Fibroblast of skin of back (primary cell): Measurements from ENCODE around the gene ME3.

Experiments used
- DNase-seq: peaks from one replicate; pipeline ENCODE4 v3.0.0-alpha.2; 2013

Gene ME3

DNA sequence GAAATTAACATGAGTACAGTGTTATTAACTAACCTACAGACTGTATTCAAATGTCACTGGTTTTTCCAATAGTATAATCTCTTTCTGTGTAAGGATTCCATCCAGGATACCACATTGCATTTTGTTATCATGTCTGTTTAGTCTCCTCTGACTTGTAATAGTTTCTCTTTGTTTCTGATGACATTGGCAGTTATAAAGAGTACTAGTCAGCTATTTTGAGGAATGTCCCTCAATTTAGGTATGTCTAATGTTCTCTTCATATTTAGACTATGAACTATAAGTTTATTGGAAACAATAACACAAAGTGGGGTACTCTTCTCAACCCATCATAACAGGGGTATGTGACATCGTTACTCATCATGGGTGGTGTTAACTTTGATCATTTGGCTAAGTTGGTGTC lies 20.3 kb upstream of the ME3 start:
- peak; percentile 61 for DNase-seq

DNA sequence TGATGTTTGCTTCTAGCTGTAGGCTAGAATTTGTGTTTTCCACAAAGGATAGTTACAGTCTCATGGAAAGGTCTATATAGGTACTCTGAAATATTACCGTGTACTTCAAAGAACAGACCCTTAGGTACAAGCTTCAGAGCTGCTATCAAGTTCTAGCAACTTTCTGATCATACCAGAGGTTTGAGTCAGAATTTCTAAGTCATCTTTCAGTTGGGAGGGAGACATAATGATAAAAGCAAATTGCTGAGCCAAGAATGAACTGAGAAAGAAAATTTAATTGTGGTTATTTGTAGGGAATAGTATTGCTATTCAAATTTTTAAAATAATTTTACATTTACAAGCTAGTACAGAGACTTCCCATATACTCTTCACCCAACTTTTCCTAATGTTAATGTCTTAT lies 19.9 kb upstream of the ME3 start:
- peak; percentile 69 for DNase-seq

DNA sequence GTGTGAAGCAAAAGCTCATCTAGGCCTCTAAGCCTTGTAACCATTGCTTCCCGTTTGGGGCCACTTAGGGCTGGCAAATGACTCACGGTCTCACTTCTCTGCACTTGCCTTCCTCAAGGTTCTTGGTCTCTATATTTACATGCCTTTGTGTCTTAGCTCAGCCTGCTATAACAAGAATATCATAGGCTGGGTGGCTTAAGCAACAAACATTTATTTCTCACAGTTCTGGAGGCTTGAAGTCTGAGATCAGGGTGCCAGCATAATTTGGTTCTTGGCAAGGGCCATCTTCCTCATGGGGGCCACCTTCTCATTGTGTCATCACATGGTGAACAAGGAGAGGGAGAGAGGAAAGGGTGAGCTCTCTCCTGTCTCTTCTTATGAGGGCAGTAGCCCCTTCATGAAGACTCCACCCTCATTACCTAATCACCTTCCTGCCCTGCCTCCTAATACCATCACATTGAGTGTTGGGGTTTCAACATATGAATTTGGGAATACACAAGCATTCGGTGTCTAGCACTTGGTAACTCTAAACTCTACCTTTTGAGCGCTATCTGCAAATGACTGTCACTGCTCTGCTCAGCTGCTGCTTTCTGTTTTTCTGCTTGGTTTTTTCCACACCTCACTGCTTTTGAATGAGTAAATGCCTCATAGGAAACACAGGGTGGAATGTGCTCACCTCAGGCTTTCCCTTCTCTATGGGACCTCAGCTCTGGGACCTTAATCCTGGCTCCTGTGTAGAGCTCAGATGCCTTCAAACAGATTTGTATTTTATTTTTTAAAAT lies 16.2 kb upstream of the ME3 start:
- DNase-seq = peak; percentile 94

DNA sequence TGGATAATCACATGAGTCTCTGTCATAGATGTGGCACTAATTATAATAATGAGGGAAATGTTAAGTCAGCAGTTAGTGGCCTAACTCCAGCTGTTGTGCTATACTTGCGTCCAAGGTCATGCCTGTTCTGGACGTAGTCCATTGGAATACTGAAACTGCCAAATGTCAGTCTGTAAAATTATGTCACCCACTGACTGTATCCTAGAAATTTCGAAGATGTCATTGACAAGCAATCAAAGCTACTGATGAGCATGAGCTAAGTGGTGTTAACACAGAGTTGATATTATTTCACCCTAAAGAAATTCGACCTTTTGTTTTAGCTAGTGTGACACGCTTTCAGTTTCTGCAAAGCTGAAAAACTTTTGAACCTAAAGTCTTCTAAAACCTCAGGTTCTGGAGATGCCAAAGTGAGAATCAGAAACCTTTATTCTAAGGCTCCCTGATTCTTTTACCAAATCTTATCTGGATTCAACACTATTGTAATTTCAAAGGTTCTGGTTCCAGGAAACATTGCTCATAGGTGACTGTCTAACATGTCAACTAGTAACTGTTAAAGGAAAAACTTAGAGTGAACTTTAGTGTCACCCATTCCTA lies 14.9 kb upstream of the ME3 start:
- DNase-seq = no peak

DNA sequence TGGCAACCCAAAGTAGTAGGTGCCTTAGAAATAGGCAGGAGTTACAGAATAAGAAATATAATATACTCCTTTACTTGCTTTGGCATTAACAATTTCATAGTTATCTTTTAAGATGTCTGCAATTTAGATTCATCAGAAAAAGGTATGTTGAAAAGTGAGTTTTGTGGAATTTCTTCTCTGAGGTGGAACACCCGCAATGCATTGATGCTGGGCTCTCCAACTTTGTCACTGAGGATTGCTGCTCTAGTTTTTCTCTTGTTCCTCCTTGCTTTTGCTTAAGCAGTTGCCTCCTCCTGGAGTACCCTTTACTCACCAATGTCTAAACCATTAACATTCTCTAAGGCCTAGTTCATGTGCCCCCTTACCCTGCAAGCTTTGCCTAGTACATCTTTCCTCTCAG lies 14.1 kb upstream of the ME3 start:
- DNase-seq = no peak

DNA sequence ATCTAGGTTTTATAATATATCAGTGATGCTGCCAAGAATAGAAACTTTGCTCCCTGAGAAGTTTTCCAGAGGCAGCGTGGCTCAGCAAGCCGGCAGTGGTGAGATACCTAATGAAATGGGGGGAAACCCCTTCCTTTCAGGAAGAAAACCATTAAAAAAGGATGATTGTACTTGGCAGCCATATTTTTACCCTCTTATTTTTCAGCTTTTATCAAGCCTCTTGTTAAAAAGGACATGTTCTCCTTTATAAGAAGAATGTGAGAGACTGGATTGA lies 9.0 kb upstream of the ME3 start:
- no peak for DNase-seq

DNA sequence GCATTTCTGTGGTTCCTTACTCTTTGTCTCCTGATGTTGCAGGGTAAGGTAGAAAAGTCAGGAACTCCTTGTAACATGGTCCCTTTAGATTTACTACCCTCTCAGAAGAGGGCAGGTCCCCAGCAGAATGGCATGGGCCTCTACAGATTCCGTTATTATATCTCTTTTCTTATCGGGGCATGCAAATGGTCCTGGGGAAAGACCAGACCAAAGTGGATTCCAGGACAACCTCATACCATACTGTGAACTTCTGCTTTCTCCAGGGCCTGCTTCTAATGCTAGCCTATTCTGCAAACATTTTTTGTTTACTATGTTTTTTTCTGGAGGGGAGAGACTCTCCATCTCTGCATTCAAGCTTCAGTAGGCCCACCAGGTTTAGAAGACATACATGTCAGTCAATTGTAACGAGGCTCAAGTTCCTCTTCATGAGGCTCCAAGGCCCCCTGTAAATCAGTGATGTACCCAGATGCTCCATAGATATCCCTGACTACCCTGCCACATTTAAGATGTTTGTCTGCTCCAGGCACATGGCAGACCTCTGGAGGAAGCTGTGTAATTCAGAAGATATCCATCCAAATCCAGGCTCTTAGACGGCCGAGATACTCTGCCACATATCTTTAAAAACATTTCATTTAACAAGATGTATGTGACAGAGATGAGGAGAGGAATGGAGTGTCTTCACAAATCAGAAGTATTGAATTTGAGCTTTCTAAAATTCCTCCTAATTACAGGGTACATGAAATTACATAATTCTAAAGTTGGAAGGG lies 8.5 kb upstream of the ME3 start:
- DNase-seq = no peak

DNA sequence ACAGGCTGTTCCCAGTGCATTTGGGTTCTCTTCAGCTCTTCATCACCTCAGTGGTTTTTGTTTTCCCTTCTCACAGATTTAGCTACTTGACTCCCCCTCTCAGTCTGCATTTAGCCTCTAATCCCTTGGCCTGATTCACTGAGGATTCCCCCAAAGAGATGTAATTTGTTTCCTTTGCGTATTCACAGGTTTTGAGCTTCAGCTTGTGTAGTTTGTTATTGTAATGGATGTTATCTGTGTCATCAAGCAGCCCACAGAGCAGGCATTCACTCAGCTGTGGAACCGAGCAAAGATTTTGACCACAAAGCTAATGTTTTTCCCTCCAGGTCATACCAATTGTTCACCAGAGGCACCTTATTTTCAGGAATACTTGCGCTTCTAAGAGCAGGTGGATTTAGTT lies 6.4 kb upstream of the ME3 start:
- peak; percentile 85 for DNase-seq

DNA sequence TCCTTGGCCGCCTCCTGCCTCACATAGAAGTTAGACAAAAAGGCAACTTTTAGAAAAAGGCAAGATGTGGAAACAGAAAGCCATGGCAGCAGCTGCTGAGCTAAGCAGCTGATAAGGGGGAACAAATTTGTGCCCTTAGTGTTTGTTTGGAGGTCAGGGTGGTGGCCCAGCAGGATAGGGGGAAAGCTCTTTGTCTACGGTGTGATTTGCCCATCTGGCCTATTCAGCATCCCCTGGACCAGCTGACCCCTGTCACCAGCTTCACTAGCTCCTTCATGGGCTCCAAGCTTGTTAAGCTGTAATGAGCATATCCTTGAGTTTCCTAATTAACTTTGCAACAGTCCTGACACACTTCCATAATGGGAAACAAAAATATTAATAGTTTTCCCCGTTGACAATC lies 5.9 kb upstream of the ME3 start:
- DNase-seq = no peak

DNA sequence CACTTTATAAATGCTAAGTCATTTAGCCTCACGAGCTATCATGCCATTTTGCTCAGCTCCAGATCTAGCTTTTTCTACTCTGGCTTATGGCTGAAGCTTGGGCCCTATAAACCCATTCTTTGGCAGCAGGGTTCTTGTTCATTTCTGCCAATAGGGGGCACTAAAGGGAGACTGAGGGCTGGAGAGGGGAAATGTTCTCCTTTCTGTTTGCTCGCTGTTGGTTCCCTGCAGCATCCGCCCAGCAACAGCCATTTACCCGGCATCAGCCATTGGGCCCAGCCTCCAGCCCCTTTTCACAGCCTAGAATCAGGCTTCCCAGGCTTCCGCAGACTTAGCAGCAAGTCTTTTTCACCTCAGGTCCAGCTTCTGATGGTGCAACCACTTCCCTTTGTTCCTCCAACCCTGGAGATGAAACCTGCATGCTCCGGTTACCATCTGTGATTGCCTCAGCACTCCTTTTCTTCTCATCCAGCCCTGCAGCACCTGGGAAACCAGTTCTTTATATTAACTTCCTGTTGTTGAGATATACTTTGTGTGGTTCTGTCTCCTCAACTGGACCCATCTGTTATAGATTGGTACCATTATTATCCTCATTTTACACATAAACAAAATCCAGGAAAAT lies 4.2 kb upstream of the ME3 start:
- DNase-seq = peak; percentile 13

DNA sequence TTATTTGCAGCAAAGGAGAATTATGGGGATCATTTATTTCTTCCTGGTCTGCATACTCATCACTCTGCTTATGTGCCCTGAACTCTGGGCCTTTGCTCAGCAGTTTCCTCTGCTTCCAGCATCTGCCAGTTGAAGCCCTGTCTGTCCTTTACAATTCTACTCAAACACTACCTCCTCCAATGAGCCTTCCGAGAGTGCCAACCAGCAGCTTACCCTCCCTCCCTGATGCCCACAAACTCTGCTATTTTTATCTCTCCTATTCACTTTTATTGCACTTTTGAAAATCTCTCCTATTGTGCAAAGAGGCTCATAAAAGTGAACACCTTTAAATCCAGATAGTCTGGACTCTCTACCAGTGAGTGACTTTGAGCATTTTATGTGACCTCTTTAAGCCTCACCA lies 3.6 kb upstream of the ME3 start:
- DNase-seq = no peak

DNA sequence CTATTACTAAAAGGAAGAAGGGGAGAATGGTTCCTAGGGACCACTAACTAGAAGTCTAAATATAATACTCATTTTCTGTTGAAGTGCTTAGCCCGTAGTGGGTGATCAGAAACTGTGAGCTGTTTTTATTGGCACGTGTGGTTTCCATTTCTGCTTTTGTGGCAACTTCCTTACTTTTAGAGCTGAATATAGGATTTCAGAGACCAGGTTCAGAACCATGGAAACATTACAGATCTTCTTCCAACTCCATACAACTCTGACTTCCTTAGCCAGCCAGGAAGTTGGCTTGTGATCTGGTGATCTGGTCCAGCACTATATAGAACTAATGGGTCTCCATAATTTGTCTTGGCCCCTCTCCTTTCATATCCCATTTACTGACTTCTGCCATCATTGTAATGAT lies 2.6 kb upstream of the ME3 start:
- DNase-seq = no peak

DNA sequence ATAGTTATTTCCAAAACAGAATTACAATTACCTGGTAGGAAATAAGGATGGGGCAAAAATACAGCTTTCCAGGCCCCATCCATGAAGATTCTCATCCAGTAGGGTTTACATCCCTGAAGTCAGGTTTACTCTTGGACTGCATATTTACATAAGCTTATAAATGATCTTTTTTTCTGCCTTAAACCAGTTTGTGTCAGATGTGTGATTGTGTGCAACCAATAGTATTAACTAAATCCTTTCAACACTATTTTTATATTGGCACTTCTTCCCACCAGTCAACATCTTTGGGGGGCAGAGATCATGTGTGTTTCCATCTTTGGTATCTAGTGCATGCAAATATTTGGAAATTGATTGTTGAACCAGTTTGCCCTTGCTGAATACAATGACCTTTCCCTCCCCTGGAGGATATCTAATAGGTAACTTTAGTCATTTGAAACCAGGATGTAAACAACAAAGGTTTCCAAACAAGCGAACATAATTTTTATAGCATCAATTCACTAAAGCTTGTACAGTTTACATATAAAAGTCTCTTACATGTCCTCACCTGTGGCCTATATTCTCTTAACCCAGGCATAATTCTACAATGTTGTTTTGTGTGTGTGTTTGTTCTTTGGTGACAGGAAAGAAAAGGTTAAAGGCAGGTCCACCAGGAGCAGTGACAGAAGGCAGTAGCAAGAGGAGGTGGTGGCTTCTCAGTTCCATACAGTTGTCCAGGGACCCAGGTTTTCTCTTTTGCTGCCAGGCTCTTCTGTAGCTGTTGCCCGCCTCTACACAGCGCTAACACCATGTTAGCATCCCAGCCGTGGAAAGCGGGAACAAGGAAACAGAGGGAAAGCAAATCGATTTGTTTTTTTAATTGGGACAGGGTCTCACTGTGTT lies 1.7 kb upstream of the ME3 start:
- DNase-seq = no peak

DNA sequence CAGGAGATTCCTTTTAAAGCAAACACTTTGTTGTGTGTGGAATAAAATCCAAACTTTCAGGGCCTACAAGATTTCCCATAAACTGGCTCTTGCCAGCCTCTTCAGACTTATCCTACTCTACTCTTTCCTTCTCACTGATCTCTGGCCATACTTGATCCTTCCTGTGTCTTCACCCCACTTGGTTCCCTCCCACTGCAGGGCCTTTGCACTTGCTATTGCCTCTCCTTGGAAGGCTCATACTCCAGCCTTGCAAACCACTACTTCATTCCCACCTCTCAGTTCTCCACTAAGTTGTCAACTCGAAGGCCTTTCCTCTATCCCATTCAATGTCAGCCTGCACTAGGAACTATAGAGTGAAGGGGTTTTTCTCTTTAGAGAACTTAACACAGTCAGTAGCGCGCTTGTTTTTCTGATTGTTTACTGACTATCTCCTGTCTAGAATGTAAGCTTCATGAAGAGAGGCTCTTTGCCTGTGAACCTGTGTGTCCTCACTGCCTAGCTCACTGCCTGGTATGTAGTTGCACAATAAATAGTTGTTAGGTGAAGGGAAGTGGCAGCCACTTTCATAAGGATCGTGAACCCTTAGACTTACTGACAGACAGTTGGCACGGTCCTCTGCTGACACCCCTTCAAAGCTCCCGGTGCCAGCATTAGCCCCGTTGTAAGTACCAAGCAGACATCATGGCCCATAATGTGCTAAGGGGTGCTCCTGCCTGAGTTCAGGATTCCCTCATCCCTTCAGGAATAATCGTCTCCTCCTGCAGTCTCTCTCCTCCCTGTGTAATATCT lies 833 bp upstream of the ME3 start:
- no peak for DNase-seq

DNA sequence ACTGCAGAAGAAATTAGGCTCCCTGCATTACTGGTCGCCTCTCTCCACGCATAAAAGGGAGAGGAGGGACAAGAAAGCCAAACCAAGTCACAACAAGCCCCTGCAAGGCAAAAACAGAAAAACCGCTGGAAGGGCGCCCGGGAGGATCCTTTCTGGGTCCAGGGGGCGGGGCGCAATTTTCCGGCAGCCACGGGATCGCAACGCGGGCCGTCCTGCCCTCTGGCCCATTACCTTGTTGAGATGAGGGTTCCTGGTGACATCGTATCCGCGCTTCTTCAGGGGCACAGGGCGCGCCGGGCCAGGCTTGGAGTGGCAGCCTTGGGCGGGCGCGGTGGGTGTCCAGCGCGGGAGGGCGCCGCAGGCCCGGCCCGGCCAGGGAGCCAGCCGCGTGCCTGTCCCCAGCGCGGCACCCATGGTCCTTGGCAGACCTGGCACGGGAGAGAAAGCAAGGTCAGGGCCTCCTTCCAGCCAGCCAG lies 847 bp downstream of the ME3 start:
- peak; percentile 58 for DNase-seq

DNA sequence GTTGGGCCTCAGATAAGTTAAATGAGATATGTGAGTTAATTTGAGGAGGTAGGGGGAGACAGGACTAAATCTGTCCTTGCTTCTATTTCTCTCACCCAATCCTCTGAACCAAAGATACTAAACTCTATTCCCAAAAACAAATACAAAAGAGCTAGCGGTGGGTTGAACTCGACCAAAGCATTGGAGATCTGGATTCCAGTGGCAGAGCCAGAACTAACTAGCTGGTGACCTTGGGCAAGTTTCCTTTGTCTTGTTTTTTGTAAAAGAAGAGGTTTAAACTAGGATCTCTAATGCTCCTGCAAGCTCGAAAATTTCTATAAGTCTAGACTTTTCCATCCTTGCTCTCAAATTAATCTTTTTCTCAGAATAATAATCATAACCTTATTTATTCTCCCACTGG lies 1.5 kb downstream of the ME3 start:
- no peak for DNase-seq

DNA sequence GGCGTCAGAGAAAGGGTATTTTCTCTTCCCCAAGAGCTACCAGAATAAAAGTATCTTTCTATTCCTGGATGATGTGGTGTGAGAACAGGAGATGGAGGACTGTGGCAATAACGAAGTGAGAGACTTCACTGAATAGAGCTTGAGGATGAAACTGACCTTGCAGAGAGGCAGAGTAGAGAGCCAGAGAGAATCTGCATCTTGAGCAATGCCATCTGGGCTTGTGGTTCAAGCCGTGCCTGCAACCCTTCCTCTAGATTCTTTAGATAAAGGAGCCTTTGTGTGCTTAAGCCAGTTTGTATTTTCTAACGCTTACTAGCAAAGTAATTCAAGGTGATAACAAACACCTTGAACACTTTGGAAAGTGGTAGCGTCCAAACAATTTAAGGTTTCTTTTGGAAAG lies 2.2 kb downstream of the ME3 start:
- no peak for DNase-seq

DNA sequence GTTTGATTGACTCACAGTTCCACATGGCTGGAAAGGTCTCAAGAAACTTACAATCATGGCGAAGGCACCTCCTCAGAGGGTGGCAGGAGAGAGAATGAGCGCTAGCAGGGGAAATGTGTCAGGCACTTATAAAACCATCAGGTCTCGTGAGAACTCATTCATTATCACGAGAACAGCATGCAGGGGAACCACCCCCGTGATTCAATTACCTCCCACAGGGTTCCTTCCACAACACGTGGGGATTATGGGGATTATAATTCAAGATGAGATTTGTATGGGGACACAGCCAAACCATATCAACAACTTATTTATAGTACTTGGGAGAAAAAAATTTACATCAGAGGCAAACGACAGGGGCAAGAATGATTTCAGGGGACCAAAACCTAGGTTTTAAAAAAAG lies 3.0 kb downstream of the ME3 start:
- no peak for DNase-seq

DNA sequence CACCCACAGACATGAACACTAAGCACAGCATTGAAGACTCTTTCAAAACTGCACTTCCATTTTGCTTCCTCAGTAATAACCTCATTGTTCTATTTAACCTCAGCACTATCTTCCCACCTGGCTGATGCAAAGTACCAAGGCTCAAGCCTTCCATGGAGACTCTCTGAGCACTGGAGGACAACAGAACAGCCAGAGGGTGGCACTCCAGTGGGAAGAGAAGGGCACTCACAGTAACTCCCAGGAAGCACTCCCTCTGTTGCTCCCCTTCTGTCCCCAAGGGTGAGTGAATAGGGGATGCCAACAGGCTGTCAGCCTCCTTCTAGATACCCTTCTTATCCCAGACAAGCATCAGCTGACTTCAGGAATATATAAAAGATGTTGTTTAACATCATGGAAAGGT lies 3.5 kb downstream of the ME3 start:
- DNase-seq = no peak

DNA sequence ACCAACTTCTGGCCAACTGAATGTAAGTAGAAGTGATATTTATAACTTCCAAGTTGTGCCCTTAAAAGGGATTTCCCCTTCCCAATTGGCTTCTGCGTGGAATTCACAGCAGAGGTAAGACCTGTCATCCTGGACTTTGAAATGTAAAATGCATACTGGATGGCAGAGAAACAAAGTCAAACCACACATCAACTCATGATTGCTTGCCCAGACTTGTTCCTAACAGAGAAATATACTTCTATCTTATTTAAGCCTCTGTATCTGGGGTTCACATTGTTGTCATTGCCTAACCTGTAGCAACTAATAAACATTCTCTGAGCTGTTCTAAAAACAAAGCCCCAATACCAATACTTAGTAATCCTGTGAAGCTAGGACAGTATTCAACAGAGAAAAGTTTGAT lies 6.2 kb downstream of the ME3 start:
- DNase-seq = no peak

DNA sequence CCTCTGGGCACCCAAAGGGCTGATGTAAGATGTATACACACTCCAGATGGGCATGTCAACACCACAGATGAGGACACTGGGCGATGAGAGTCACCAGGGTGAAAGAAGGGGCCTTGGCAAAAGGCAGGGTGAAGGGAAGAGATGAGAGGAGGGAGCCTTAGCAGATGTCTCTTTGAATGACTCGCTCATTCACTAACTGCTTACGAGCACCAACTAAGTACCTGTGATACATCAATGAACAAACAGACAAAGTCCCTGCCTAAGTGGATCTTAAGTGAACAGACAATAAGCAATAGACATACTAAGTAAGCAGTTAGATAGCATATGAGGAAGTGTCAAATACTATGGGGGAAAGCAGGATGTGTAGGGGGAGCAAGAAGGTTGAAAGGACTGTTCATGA lies 7.5 kb downstream of the ME3 start:
- DNase-seq = no peak

DNA sequence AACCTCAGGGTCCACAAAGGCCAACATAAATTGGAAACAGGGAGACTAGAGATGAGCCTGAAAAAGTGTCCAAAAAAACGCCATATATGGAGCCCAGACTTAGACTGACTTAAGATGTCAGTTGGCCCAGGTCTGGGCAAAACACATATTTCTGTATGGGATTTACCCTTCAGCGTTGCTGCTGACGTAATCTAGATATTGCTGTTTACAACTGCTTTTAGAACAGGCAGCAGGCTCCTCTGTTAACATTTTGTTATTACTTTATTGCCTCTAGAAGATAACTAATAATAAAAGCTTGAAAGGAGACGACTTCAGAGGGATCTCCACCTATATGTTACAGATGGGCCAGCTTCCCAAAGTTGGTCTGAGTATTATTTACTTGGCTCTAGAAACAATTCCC lies 8.7 kb downstream of the ME3 start:
- DNase-seq = no peak
